Activated T-helper 9 cell treated with anti-CD3 and anti-CD28 coated beads, Interleukin-2, amount 50 U/mL, for 16 hours (primary cell): ENCODE results near the gene NFATC1.

Experiments
- DNase-seq: peaks from one replicate; pipeline ENCODE4 v3.0.0-alpha.2; 2020; ENCODE audit warnings: low read depth

Gene NFATC1

DNA sequence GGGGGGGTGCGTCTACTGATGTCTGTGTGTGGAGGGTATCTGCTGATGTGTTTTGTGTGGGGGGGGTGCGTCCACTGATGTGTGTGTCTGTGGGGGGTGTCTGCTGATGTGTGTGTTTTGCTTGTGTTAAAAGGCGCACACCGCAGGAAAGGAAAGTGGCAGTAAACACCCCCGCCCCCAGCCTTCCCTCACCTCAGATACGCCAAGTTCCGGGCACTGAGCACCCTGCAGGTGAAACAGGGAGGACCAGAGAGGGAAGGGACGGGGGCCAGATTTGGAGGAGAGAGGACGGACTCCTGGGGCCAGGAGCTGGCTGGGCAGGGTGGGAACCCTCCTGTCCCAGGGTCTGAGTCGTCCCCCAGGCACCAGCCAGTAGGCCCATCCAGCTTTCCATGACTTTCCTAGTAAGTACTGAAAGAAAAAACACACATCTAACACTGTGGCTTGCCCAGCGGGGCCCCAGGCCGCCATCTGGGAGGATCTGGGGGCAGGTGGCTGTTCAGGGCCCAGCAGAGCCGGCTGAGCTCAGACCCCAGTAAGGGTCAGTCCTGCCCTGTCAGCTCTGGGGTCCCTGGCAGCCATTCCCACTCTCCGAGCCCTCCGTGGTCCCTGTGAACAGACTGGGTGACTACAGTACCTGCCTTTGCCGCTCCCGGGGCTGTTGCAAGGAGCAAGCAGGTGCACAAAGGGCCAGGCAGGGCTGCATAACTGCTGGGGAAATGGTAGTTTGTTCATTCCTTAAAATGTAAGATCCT is 126.9 kb downstream of the NFATC1 start:
- DNase-seq = peak; percentile 46

DNA sequence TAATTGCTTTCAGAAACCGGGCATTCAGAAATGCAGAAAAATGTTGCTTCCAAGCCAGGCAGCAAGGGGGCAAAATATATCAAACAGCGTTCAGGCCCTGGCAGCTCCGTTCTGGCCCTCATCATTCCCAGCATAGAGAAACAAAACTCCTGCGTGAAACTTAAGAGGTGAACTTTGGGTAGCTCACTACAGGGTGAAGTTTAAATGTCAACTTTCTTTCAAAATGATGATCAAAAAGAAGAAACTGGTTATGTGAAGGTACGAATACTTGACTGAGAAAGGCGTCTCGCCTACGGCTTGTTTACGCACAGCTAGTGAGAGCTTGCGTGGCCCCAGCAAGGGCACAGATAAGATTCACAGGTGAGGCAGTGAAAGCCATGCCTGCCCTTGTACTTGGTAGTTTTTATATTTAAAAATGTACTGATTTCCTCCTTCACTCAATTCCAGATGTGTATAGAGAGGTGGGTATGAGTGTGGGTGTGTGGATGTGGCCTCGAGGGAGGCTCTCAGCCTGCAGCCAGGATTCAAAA is 127.5 kb downstream of the NFATC1 start:
- peak; percentile 60 for DNase-seq

DNA sequence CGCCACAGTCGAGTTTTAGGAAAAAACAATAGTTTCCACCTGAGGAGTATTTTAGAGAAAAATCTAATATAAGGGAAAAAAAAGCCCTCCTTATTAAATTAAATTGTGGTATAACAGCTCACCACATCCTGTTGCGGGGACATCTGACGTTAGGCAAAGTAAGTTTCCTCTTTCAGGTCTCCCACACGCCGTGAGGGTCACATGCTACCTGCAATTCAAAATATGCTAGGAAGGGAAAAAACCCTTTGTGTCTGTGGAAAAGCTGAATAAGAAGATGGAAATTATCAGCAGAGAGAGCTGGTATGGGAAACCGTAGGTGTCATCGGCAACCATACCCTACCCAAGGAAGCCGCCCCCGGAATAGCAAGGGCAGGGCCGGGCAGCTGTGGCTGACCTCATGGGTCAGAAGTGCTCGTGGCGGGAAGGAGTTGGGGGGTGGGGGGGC is 128.0 kb downstream of the NFATC1 start:
- DNase-seq = peak; percentile 71

DNA sequence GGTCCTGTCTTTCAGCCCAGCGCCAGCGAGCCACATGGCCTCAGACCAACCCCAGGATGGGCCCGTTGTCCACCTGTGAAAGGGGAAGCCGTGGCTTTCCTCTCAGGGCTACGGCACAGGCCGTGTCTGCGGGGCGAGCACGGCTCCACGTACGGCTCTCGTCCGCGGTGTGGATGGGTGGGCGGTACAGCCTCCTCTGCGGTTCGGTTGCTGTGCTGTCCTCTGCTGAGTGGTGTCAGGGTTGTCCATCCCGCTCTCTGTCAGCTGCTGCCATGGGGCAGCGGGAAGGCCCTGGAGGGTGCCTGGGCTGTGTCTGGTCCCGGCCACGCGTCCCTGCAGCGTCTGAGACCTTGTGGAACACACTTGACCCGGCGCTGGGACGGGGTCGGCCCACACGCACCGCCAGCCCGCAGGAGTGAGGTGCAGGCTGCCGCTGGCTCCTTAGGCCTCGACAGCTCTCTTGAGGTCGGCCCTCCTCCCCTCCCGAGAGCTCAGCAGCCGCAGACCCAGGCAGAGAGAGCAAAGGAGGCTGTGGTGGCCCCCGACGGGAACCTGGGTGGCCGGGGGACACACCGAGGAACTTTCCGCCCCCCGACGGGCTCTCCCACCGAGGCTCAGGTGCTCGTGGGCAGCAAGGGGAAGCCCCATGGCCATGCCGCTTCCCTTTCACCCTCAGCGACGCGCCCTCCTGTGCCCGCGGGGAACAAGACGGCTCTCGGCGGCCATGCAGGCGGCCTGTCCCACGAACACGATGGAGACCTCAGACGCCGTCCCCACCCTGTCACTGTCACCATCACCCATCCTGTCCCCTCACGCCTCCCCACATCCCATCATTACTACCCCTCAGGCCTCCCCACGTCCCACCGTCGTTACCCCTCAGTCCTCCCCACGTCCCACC is 128.7 kb downstream of the NFATC1 start:
- DNase-seq = peak; percentile 48

DNA sequence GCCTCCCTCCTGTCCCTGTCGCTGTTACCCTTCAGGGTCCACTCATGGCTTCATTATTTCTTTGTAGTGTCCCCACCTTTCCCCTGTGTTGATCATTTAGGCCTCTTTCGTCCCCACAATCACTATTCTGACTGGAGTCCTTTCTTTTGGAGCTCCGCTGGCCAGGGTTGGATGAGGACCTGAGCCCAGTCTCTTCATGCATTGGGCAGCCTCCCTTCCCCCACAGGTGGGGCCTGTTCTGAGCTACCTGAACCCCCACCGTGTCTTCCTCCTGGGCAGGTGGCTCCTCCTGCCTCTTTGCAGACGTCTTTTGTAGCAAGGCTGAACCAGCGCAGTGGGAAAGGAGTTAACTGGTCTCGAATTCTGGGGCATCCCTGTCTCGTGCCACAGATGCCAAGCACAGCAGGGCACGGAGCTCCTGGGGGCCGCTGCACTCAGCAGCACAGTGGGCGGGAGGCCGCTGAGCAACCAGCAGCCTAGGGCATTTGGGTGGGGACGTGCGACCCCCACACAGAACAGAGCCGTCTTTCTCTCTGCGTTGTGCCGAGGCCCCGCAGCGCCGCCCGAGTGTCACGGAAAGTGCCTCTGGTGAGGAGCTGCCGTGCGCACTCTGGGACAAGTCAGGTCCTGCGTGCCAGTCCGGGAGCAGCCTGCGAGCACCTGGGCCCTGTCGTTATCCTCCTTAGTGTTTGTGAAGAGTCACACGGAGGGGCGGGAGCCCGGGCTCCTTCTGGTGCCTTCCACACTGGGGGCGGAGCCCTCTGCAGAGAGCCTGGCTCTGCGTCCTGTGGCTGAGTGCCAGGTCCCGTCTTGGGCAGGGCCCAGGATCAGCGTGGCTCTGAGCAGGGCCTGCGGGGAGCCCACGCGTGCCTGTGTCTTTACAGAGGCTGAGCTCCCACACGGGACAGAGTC is 130.1 kb downstream of the NFATC1 start:
- DNase-seq = no peak

DNA sequence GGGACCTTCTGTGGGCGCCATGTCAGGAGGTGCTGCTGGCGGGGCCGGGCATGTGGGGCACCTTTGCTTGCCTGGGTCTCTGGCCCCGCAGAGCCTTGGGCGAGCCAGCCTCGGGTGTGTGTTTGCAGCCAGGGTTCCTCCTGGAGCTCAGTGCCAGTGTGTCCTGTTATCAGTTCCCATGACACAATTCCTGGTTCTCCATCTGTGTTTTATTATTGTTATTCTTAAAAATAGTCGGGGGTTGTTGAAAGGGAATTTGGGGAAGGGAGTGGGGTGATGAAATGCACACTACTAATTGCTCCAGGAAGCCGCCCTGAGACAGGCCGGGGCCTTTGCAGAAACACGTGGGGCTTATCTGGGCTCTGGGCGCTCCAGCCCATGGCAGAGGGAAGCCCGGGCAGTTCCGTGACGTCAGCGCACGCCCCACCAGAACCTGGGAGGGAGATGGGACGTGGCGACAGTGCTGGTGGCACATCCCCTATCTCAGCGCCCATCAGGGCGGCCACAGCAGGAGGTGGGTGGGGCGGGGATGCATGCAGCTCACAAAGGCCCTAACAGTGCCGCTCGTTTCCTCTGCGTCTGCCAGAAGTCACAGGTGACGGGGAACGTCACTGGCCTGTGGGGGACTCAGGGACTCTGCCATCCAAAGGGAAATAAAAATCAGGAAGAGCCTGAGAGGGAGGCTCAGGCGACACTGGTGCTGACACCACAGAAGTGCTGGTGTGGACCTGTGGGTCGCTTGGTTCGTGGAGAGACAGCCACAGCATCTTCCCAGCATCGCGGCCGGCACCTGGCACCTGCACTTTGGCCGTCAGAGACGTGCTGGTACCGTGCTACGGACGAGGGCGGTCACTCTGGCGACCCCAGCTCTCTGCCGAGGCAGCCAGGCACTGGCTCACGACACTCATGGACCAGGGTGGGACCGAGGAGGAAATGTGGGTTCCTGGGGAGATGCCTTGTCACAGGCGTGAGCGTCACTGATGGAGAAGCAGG is 131.0 kb downstream of the NFATC1 start:
- no peak for DNase-seq

DNA sequence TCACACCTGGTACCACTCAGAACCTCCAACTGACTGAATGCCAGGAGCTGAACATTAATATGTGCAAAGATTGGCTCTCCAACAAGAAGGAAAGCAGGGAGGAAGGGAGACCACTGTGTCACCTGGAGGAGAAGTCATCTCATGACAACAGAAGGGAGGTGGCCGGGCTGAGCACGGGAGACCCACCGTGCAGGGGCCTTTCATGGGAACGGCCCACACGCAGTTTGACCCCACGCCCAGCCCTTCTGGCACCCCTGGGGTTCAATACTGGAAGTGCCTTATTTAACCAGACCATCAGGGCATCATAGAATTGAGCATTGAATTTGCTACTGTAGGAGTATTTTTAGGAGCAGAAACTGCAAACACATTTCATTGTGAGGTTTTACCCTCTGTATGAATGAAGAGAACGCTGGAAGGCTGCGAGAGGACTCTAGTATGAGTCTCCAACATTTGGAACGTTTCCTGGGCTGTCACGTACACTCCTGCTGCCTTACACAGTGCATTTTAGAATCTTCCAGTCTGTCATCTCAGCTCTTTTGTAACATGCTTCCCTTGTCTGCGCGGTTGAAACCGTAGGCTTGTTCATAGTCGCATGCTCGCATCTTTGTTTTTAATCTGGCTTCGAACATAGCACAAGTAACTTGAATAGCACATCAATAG is 132.1 kb downstream of the NFATC1 start:
- DNase-seq = no peak

DNA sequence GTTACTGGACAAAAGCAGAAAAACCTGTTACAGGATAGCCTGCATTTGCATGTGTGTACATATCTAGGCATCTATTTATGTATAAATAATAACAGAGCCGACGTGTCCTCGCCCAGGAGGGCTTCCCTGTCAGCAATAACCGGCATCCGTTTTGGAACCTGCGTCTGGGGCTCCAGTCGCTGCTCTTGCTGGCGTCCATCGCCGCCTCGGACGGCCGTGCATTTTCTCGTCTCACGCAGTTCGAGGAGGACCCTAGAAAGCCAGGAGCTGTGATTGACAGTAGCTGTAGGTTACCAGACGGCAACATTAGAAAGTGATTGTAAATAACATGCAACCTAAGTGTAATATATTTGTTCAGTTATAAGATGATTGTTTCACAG is 132.6 kb downstream of the NFATC1 start:
- no peak for DNase-seq

DNA sequence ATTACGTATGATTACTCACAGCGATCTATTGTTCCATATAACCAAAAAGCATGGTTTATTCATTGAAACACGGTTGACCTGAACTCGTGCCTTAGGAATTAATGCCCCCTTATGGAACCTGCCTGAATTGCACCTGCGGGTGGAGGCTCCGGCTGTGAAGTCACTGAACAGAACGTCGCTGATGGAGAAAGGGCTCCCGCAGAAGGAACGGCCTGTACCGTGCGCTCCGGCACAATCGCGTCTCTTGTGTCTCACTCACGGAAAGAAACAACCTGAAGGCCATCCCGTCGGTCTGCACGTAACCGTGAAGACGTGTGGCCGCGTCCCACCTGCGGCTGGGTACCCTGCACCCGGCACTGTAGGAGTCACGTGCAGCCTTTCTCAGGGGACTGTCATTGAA is 133.1 kb downstream of the NFATC1 start:
- DNase-seq = peak; percentile 50

DNA sequence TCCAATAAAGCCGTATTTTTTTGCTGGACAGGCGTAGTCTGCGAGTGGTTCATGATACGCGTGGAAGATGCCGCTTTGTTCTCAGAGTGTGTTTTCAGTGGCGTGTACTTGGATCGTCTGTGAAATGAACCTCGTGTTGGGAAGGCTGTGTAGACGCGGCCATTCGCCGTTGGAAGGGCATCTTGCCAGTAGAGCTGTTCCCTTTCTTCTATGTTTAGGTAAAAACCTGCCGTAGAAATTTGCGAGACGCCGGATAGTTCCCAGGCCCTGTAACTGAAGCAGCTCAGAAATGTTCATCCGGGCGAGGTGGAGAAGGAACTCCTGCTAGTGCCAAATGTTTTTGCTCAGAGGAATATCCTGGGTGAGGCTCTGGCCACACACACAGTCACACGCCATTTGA is 133.6 kb downstream of the NFATC1 start:
- no peak for DNase-seq

DNA sequence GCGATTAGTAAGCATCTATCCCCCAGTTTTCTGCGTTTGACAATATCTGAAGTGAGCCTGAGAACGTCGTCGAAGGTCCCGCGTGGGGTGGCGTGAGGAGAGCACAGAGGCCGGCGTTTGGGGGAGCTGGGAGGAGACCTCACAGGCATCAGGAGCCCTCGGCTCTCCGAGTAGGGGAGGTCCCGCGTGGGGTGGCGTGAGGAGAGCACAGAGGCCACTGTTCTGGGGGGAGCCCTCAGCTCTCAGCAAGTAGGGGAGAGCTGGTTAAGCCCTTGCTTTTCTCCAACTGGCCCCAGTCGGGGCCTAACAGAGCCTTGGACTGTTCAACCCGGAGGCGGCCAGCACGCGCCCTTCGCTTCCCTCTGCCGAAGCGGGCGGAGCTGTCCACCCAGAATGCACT is 134.3 kb downstream of the NFATC1 start:
- DNase-seq = no peak

DNA sequence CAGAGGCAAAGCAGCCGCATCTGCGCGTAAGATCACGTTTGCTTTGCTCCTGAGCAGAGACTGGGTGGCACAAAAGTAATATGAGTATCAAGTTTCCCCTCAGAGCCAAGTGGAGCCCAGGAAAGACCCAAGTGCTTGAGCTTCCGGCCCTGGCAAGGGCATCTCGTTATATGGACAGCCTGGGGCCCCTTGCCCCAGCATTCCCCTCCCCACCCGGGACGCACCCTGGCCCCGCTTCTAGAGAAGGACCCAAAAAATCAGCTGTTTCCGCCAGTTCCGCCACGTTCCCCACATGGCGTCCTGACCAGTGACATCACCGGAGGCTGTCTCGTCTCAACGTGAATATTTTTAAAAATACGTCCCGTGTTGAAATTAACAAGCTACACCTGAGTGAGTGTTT is 135.1 kb downstream of the NFATC1 start:
- DNase-seq = no peak

DNA sequence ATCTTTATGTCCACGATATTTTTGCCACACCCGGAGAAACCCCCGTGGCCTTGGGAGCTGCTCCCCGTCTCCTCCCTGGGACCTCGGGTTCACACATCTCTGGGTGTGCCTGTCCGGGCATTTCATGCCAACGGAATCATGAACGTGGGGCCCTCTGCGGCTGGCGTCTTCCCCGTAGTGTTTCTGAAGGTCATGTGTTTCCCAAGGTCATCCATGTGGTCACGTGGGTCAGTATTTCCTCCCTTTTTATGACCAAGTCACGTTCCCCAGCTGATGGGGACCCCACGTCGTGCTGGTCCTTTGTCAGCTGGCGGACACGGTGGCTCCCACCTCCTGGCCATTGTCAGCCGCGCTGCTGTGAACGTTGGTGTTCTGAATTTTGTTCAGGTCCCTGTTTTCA is 135.7 kb downstream of the NFATC1 start:
- no peak for DNase-seq

DNA sequence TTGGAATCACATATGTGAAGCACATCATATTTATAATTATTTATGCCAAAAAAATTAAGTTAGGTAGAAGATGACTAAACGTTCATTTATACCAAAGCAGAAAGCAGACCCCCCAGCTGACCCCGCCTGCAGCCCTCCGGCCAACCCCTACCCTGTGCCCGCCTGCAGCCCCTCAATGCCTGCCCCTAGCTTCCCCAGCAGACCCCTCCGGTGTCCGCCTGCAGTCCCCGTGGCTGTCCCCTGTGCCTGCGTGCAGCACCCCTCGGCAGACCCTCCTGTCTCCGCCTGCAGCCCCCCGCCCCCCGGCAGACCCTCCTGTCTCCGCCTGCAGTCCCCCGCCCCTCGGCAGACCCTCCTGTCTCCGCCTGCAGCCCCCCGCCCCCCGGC is 136.2 kb downstream of the NFATC1 start:
- no peak for DNase-seq

DNA sequence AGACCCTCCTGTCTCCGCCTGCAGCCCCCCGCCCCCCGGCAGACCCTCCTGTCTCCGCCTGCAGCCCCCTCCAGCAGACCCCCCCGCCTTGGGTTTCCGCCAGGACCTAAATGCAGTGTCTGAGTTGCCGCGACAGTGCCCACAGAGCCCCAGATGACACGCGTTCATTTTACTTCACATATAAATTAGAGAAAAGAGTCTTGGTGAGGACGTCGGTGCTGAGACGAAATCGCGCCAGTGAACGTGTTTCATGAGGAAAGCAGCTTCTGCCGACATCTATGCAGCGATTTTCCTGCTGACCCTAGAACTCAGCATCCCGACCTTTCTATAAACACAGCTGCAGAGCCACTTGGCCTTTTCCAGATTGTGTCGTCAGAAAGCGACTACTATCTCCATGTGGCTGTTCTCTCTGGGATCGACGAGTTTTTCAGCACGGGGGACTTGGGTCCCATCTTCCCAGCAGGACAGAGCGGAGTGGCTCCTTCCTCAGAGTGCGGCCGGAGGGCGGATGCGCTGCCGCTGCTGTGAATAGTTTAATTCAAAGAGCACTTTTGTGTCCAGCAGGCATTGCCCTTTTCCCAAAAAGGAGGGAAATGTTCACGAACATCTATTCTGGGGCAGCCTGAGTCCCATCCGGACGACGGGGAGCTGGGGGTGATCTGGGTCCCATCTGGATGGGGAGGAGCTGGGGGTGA is 136.7 kb downstream of the NFATC1 start:
- no peak for DNase-seq

DNA sequence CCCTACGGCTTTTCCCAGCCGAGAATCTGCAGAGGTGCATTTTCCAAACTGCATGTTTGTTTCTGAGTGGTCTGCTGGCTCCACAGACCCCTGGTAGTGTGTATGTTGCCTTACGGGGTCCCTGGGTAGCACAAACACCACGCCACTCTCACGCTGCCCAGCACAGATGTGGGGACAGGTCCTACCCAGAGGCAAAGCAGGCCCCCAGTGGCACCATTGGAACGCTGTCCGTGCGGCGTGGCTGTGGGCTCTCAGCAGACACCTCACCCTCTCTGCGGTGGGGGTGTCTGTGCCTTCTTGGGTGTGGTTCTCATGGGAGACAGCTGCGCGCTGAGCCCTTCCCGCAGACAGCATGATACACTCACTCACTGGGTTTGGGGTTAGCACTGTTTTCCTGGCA is 137.4 kb downstream of the NFATC1 start:
- DNase-seq = no peak

DNA sequence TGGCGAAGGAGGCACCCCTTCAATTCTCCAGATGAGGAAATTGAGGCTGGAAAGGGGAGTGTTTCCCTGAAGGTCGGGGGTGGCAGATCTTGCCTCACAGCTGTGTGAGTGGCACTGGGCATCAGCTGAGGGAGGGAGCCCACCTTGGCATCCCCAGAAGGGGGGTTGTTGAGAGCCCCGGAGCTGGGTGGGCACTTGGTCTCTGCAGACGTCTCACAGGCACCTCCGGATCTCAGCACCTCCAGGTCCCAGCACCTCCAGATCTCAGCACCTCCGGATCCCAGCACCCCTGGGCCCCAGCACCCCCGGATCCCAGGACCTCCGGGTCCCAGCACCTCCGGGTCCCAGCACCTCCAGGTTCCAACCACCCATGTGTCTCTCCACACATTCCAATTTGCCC is 137.9 kb downstream of the NFATC1 start:
- DNase-seq = no peak

DNA sequence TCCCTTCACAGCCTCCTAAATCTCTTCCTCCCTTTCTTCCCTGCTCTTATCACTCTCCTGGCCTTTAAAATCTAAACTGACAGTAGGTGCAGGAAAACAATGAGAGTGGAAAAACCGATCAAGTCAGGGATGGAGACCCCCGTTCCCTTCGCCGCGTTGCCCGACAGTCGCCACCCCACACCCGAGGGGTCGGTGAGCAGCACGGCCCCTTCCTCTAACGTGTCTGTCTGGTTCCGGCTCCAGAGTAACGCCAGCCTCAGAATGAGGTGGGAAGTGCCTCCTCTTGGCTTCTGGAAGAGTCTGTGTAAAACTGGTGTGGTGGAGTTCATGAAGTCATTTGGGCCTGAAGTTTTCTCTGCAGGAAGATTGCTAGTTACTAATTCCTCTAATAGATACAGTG is 138.6 kb downstream of the NFATC1 start:
- DNase-seq = no peak

DNA sequence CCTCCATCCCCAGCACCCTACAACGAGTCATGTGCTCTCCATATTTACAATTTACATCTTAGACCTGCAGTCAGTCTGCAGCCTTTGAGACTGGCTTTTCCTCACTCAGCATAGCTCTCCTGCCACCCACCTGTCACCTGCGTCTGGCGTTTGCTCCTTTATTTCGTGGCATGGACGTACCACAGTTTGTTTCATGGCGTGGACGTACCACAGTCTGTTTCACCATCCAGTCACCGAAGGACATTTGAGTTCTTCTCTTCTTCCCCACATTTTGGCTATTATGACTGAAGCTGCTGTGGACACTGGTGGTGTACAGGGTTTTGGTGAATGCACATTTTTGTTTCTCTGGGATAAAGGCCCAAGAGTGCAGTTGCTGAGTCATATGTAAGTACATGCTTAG is 142.0 kb downstream of the NFATC1 start:
- no peak for DNase-seq

DNA sequence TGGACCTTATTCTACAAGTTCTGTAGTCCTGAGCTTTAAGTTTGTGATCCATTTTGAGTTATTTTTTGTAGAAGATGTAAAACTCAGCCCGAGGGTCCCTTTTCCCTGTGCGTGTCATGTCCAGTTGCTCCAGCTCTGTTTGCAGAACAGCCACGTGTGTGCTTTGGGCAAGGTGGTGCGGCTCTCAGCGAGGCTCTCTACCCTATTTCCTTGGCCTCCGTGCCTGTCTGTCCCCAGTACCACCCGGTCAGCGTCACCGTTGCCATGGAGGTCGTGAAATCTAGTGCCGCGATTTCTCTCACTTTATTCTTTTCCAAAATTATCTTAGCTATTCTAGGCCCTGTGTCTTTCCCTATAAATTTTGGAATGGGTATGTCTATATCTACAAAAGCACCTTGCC is 142.9 kb downstream of the NFATC1 start:
- no peak for DNase-seq
